Effector memory CD8-positive, alpha-beta T cell (primary cell): ENCODE results near the gene SHB.
A peak's percentile ranks its signal among the peaks of the same experiment; 100 is the strongest.

Experiments used
- ATAC-seq: fragments of 150-1000 bp; cut with Tn5 transposase; replicated peaks from 2 replicates; pipeline ENCODE4 v1.10.0; 2021; ENCODE audit warnings: mild to moderate bottlenecking, moderate library complexity
- DNase-seq, 3 experiments: peaks; one replicate each; pipeline ENCODE4 v3.0.0; 2021
- H3K27ac Mint-ChIP-seq, 2 donors: one replicate each; pipeline ENCODE4 v1.8.0; 2022; ENCODE audit warnings: mild to moderate bottlenecking in 2 of 2, mixed read lengths in 2 of 2, moderate library complexity in 2 of 2
- H3K27me3 Mint-ChIP-seq, 2 donors: one replicate each; pipeline ENCODE4 v1.8.0; 2022; ENCODE audit warnings: mixed read lengths in 2 of 2
- H3K36me3 Mint-ChIP-seq: one replicate; pipeline ENCODE4 v1.8.0; 2022; ENCODE audit warnings: mild to moderate bottlenecking, moderate library complexity, mixed read lengths; ENCODE audit not compliant: insufficient read depth
- H3K4me1 Mint-ChIP-seq, 2 donors: one replicate each; pipeline ENCODE4 v1.8.0; 2022; ENCODE audit warnings: low read depth in 2 of 2, mixed read lengths in 2 of 2
- H3K4me3 Mint-ChIP-seq, 2 donors: one replicate each; pipeline ENCODE4 v1.8.0; 2022; ENCODE audit warnings: mild to moderate bottlenecking in 2 of 2, mixed read lengths in 2 of 2, moderate library complexity in 2 of 2
- H3K9me3 Mint-ChIP-seq, 2 donors: one replicate each; pipeline ENCODE4 v1.8.0; 2022; ENCODE audit warnings: mixed read lengths in 2 of 2

The SHB gene

DNA sequence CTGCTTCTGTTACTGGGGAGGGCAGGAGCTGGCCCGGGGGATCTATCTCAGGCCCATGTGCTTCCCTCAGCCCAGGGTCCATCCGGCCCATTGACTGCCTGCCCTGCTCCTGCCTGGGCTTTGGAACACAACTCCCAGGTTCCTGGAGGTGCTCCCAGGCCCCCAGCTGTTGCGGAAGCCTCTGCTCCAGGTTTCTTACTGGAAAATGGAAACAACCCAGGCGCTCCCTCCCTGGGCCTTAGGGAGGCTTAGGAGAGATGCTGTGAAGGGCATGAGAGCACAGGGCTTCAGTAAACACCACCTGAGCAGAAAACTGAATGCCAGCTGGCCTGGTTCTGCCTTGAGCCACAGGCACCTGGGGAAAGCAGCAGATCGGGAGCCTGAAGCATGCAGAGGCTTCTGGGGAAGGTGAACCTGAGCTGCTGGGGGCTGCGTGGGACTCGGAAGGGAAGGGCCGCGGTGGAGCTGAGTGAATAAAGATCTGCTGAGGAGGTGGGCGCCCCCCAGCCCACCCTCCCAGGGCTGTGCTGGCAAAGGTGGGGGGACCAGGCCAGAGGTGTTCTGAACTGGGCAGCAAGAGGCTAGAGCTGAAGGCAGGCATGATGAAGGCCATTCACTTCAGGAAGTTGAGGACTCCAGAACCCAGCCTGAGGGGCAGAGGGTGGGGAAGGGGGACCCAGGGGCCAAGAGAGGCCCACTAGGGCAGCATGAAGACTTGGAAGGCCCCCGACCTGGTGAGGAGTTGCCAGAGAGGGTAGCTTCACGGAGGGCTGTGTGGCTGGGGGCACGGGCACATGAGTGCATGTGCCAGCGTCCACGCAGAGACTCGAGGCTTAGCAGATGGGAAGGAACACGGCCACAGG is 64.8 kb downstream of the SHB start:
- Mint-ChIP-seq H3K36me3 (no peaks in the 10 kb centered on the region), H3K27ac (peak overlapping the region; percentile 77 to 81), H3K4me1 (peaks cover 21 to 40% of the 10 kb centered on the region in 2 donors), H3K9me3 (no peaks in the 10 kb centered on the region), H3K4me3 (no peak overlapping the region), H3K27me3 (no peaks in the 10 kb centered on the region)
- ATAC-seq (no peak), DNase-seq (no peak)

DNA sequence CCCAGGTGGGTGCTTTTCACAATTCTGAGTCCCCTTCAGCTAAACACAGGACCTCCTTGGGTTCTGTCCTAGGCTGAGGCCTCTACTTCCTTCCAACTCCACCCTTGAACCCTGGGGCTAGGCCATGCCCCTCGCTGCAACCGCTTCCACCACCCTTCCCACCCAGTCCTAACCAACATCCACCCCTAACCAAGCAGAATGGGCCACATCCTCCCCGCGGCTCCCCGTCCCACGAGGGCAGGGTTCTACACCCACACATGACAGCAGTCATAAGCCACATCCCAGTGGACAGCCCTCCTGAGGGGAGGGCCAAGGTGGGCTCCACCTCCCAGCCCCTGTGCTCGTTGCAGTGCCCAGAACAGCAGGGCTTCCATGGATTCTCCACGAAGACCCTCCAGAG is 65.8 kb downstream of the SHB start:
- Mint-ChIP-seq H3K36me3 (no peaks in the 10 kb centered on the region), H3K27ac (peak overlapping the region; percentile 77 to 81), H3K4me1 (peaks cover 12 to 32% of the 10 kb centered on the region in 2 donors), H3K9me3 (no peaks in the 10 kb centered on the region), H3K4me3 (peak overlapping the region; percentile 8 to 58), H3K27me3 (no peaks in the 10 kb centered on the region)
- ATAC-seq, result peak; percentile 74
- peak in 2 of 3 experiments; percentile 3 to 25 for DNase-seq

DNA sequence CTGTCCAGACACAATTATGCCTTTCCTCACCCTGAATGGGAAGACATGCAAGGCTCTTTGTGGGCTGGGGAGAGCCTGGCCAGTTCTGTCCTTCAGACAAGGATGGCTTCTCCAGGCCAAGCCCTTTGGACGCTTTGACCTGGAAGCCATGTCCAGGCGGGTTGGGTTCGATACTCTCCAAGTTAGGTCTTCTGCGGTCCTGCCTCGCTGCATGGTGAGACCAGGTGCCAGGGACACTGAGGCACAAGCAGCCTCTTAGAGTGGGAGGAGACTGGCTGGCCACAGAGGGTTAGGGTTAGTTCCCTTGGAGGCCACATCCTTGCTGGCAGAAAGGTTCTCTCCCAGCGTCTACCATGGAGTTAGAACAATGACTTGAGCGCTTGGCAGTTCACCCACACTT is 67.6 kb downstream of the SHB start:
- no peak overlapping the region for H3K27ac Mint-ChIP-seq
- no peaks in the 10 kb centered on the region for H3K36me3 Mint-ChIP-seq
- ATAC-seq (no peak), DNase-seq (no peak)
- H3K4me1 Mint-ChIP-seq, result peaks cover 8 to 21% of the 10 kb centered on the region in 2 donors
- no peaks in the 10 kb centered on the region for H3K9me3 Mint-ChIP-seq
- H3K4me3 Mint-ChIP-seq, result peak overlapping the region in 1 of 2 donors; percentile 10
- peaks cover 0 to 11% of the 10 kb centered on the region in 2 donors for H3K27me3 Mint-ChIP-seq

DNA sequence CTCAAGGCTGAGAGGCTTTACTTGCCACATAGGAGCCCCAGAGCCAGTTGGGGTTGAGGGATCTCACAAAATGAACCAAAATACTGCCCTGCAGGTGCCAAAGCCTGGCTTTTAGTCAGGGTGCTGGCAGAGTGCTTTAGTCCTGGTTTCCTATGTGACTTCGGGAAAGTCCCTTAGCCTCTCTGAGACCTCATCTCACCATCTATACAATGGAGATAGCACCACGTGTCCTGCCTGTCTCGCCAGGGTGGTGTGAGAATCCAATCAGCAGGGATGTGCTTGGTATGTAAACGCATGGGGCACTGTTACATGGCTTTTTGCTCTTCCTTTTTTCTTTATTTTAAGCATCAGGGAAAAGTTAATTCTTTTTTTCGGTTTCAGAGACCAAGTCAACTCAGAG is 68.3 kb downstream of the SHB start:
- DNase-seq, result no peak
- H3K4me3 Mint-ChIP-seq, result no peak overlapping the region
- no peak overlapping the region for H3K27ac Mint-ChIP-seq
- peaks cover 8 to 18% of the 10 kb centered on the region in 2 donors for H3K4me1 Mint-ChIP-seq
- no peak for ATAC-seq
- H3K9me3 Mint-ChIP-seq, result no peaks in the 10 kb centered on the region
- peaks cover 0 to 12% of the 10 kb centered on the region in 2 donors for H3K27me3 Mint-ChIP-seq
- no peaks in the 10 kb centered on the region for H3K36me3 Mint-ChIP-seq

DNA sequence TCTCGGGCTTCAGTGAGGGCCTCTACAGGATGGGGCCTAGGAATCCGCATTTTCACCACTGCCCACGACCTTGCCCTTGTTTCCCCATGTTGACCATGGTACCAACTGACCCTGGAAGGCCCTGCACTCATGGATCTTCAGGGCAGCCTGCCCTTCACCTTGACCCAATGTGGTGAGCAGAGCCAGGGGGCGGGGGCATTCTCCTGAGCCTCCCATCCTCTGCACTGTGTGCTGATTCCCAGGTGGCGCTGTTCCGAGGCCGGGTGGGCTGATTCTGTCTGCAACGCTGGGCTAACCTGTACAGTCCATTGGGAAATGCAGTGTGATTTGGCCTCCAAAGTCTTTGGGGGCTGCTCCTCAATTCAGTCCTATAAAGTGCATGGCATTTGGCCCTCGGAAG is 68.7 kb downstream of the SHB start:
- no peaks in the 10 kb centered on the region for H3K9me3 Mint-ChIP-seq

DNA sequence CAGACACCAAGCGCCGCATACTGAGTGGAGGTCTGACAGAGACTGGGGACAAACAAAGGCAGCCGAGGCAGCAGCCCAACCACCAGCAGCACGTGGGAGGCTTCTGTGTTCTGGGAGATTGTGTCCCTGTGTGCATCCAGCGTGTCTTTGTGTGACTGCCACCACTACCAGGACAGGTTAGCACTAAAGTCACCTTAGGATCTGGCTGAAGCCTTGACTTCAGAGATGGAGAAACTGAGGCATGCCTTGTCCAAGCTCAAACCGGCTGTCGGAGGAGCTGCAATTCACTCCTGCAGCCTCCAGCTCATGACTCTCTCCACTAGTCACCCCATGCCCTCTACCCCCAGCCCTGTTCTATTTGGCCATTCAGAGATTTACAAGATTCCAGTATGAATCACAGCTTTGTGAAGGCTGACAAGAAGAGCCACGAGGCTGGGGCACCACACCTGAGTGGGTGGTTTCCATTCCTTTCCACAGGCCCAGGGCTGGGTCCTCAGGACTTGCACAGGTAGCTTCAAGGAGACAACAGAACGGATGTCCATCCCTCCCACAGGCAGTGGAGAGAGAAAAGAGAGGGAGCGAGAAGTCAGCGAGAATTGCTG is 69.3 kb downstream of the SHB start:
- DNase-seq (no peak), ATAC-seq (no peak)
- peaks cover 12 to 18% of the 10 kb centered on the region in 2 donors for H3K4me1 Mint-ChIP-seq
- no peak overlapping the region for H3K27ac Mint-ChIP-seq
- H3K36me3 Mint-ChIP-seq, result no peaks in the 10 kb centered on the region
- no peak overlapping the region for H3K4me3 Mint-ChIP-seq
- no peaks in the 10 kb centered on the region for H3K9me3 Mint-ChIP-seq
- H3K27me3 Mint-ChIP-seq, result peaks cover 0 to 12% of the 10 kb centered on the region in 2 donors

More for the DNA sequence above, 68.7 kb downstream of the SHB start:
- DNase-seq (no peak), ATAC-seq (no peak)
- Mint-ChIP-seq H3K27me3 (peaks cover 0 to 12% of the 10 kb centered on the region in 2 donors), H3K4me3 (no peak overlapping the region), H3K4me1 (peaks cover 10 to 18% of the 10 kb centered on the region in 2 donors), H3K36me3 (no peaks in the 10 kb centered on the region), H3K27ac (no peak overlapping the region)

DNA sequence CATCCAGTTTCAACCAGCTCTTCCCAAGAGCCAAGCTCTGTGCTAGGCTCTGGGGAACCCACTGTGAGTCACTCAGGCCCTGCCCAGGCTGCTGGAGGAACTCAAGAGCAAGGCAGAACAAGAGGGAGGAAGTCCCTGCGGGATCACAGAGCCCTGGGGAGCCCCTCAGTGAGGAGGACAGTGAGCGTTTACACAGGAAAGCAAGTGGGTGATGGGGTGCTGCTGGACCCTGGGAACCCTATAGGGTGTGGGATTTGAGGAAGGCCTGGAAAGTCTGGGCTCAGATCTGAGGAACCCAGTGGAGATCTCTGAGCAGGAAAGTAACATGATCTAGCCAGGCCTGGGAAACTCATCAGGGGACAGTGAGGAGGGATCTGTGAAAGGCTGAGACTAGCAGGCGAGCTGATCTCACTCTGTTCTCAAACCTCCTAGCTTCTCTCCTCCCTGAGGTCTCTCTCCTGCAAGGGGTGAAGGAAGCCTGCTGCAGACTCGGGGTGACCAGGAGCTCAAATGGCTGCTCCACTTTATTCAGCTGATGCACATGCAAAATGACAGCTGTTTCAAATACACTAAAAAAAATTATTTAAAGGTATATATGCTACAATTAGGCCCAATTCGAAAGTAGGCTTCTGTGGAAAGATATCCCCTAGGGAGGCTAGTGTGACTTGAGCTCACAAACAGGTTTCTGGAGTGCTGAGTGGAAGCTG is 70.0 kb downstream of the SHB start:
- ATAC-seq (no peak), DNase-seq (no peak)
- peaks cover 0 to 16% of the 10 kb centered on the region in 2 donors for H3K27me3 Mint-ChIP-seq
- no peak overlapping the region for H3K4me3 Mint-ChIP-seq
- no peaks in the 10 kb centered on the region for H3K9me3 Mint-ChIP-seq
- no peak overlapping the region for H3K27ac Mint-ChIP-seq
- peaks cover 16 to 18% of the 10 kb centered on the region in 2 donors for H3K4me1 Mint-ChIP-seq
- H3K36me3 Mint-ChIP-seq, result no peaks in the 10 kb centered on the region

DNA sequence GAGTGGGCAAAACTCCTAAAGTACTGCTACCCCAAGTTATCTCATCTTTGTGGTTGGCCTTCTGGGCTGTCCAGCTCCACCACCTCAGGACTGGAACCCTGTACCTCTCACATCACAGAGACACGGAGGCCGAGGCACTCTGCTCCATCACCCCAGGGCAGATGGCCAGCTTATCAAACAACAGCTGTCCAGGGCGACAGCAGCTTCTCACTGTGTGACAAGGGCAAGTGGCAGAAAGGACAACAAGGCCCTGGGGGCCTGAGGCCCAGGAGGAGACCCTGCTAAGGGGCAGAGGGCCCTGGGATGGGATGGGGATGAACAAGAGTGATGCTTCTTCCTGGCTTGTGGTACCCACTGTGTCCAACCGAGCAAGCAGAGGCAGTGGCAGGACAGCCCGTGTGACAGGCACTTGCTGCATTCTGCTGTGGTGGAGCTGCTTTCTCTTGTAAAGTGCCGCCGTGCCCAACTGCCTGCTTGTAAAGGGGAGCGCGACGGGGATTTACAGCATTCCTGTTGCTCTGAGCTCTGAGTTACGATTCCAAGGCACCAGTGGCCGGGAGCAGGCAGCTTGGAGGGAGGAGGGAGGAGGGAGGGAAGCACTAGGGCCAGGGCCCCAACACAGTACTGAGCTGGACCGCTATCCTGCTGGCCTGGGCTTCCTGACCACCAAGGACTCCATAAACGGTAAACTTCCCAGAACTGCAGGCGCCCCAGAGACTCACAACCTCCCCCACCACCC is 71.2 kb downstream of the SHB start:
- no peak for DNase-seq
- no peak overlapping the region for H3K4me3 Mint-ChIP-seq
- peak overlapping the region in 1 of 2 donors; percentile 55 for H3K27ac Mint-ChIP-seq
- H3K36me3 Mint-ChIP-seq, result no peaks in the 10 kb centered on the region
- H3K27me3 Mint-ChIP-seq, result peaks cover 0 to 26% of the 10 kb centered on the region in 2 donors
- H3K9me3 Mint-ChIP-seq, result no peaks in the 10 kb centered on the region
- H3K4me1 Mint-ChIP-seq, result peaks cover 8 to 10% of the 10 kb centered on the region in 2 donors
- no peak for ATAC-seq

DNA sequence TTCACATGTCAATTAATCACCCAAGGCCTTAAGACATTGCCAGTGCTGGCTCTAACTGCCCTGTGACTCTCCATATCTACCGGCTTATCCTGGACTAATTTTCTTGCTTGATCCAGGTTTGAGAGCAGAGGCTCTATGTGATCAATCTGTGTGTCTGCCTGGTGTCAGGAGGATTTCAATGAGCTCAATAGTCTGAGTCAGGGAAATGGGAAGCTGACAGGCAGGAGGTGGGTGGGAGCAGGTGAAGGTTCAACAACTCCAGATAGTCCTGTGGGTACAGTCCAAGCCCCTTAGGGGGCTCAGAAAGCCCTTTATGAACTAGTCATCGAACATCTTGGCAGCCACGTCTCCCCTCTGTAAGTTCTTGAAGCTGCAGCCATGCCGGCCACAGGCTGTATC is 72.2 kb downstream of the SHB start:
- ATAC-seq (no peak), DNase-seq (no peak)
- Mint-ChIP-seq H3K27ac (no peak overlapping the region), H3K4me3 (no peak overlapping the region), H3K9me3 (no peaks in the 10 kb centered on the region), H3K27me3 (peaks cover 0 to 29% of the 10 kb centered on the region in 2 donors), H3K36me3 (no peaks in the 10 kb centered on the region), H3K4me1 (peaks cover 3 to 10% of the 10 kb centered on the region in 2 donors)

DNA sequence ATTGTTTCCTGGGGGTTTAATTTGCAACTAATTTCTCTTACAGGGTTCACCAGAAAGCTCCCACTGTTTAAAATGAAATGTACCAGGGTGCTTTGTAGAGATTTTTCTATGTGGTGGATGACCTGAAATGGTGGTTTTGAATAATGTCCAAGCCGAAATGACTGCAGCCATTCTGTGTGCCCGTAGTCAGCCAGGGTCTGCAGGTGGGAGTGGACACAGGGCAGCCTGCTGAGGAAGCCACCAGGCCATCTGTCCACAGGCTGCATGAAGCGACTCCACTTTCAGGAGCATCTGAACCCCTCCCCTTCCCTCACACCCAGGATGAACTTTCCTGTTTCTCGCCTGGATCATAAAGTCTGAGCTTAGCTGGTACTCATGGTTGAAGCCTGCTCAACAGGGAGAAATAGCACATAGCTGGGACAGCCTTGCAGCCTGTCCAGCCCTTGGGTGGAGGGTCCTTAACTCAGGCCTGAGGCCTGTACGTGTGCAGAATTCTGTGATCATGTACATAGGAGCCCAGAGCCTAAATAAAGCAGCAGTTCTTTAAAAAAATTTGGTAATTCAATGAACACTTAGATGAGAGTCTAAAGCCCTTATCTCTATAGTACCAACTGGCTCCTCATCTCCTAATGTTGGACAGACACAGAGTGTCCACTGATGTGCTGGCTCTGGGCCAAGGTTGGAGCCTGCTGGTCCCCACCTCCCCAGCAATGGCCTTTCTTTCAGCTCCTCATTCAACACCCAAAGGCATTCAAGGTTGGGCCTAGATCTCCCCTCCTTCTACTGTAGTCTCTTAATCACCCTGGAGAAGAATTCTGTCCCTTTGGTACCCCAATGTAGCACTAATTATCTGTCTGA is 72.8 kb downstream of the SHB start:
- Mint-ChIP-seq H3K36me3 (no peaks in the 10 kb centered on the region), H3K4me1 (peaks cover 0 to 9% of the 10 kb centered on the region in 2 donors), H3K27me3 (peaks cover 0 to 29% of the 10 kb centered on the region in 2 donors), H3K9me3 (no peaks in the 10 kb centered on the region), H3K4me3 (no peak overlapping the region), H3K27ac (peak overlapping the region in 1 of 2 donors; percentile 46)
- ATAC-seq, result no peak
- no peak for DNase-seq

DNA sequence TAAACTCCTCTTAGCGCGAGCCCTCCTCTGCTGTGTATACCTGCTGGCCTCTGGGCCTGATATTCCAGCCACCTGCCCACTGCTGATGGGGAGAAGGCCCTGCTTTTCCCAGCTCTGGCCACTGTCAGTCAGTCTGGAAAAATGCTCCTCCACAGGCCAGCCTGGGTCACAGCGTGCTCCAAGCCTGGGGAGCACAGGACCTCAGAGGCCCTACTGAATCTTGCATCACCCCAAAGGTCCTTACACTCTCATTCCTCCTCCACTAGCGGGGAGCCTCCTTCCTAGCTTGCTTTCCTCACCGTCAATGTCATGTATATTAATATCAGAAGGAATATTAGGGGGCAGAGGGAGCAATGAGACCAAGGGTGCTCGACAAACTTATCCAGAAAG is 73.7 kb downstream of the SHB start:
- Mint-ChIP-seq H3K36me3 (no peaks in the 10 kb centered on the region), H3K4me3 (no peak overlapping the region), H3K27me3 (peaks cover 0 to 29% of the 10 kb centered on the region in 2 donors), H3K4me1 (peaks cover 0 to 9% of the 10 kb centered on the region in 2 donors), H3K9me3 (no peaks in the 10 kb centered on the region), H3K27ac (peak overlapping the region in 1 of 2 donors; percentile 46)
- no peak for ATAC-seq
- no peak for DNase-seq

DNA sequence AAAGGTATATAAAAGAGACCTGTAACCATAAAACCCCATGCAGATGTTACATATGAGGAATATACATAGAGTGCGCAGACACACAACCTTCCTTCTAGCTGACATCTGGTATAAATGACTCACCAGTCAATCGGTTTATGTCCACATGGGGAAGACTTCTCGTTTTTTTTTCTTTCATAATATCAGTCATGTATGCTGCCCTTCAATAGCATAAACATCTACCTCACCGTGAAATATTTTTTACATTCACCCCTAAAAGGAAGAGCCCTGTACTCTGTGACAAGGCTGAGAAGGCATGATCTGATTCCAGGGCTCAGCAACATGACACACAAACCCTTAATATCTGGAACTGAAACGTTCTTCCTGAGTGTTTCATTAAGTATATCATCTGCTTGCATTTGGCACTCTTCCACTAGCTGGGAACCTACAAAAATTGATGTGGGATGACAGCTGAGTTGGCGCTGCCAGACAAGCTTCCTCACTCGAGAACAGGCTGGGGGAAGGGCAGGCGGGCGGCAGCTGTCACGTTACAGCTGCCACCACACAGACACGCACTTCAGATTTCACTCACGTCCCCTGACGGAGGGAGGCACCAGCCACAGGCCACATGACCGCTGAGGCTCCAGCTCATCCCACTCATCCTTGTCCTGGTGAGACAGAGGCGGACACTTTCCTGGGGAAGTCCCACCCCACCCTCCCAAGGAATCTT is 74.2 kb downstream of the SHB start:
- H3K4me3 Mint-ChIP-seq, result no peak overlapping the region
- H3K27me3 Mint-ChIP-seq, result peaks cover 0 to 29% of the 10 kb centered on the region in 2 donors
- H3K36me3 Mint-ChIP-seq, result no peaks in the 10 kb centered on the region
- peaks cover 0 to 9% of the 10 kb centered on the region in 2 donors for H3K4me1 Mint-ChIP-seq
- no peaks in the 10 kb centered on the region for H3K9me3 Mint-ChIP-seq
- ATAC-seq (peak; percentile 56), DNase-seq (no peak)
- peak overlapping the region in 1 of 2 donors; percentile 35 for H3K27ac Mint-ChIP-seq
